GM21825 (cell line): Measurements from ENCODE around the gene TANC1.
"Not testable (repeated sequence)": the region's sequence is repeated elsewhere in the genome, so short reads cannot be mapped to it uniquely, and the experiment has no call there.

Source experiments
- ATAC-seq: cut with Tn5 transposase; IDR thresholded peaks from one replicate; pipeline ENCODE4 v1.9.1; 2021; ENCODE audit warnings: mild to moderate bottlenecking, moderate library complexity; ENCODE audit not compliant: unreplicated experiment

Gene TANC1

DNA sequence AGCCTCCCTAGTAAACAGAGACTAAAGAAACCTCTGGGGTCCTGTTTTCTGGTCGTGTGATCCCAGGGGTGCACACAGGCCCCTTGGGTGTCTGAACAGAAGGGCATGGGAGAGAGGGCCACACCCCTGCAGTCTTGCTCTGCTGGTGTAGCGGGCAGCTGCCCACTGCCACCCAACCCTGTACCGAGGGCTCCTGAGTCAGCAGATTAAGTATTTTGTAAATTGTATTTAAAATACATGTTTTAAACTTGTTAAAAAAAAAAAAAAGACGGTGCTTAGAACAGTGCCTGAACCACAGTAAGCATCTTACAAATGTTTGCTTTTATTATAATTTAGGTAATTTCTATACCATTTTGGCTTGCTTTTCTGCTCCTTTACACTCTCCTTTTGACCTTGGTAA is 113.7 kb downstream of the TANC1 start:
- ATAC-seq = no peak

DNA sequence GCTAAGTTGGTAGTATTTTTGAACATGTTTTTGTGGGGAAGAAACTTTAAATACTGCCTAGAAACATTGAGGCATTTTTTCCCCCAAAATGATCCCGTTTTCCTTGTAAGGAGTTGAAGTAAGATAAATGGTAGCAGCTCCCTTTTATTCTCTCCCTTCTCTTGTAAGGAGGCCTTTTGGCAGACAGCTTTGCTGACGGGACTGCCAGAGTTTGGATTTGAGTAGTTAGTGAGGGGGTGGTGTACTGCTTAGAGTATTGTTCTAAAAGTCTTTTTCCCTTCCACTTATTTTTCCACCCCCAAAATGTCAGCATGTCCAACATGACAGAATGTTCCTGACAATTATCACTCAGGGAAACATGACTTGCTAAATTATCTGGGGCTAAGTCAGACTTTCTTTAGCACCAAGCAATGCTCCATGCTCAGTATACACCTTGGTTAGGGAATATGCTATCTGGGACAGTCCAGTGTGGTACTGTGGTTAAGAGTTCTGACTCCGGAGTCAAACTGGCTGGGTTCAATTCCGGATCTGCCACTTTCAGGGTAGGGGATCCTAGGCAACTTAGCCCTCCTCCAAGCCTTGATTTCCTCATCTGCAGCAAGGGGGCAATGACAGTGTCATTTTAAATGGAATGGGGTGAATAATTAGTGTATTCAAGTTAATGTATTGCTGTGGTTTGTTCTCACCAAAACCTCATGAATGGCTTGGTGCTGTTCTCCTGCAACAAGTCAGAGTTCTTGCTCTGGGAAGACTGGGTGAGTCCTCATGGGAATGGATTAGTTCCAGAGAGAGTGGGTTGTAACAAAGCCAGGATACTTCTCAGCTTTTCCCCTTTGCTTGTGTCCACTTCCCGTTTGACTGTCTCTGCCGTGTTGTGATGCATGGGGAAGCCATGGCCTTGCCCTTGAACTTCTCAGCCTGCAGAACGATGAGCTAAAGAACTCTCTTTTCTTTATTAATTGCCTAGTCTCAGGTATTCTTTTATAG is 116.2 kb downstream of the TANC1 start:
- ATAC-seq = no peak

DNA sequence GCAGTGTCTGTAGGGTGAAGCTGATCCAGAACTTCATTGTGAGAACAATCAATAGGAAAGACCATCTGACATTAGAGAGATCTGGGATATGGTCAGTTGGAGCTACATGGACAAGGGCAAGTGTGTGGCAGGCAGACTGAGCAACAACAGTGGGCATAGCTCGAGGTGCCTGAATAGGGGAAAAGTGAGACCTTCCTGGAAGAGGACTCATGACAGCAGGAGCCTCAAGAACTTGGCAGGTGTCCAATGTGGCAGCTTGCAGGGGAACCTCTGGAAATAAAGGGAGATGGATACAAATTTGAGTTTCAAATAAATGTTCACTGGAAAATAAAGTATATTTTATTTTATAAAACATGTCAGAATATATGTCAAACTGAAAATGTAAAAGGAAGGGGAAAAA is 117.9 kb downstream of the TANC1 start:
- ATAC-seq = no peak

DNA sequence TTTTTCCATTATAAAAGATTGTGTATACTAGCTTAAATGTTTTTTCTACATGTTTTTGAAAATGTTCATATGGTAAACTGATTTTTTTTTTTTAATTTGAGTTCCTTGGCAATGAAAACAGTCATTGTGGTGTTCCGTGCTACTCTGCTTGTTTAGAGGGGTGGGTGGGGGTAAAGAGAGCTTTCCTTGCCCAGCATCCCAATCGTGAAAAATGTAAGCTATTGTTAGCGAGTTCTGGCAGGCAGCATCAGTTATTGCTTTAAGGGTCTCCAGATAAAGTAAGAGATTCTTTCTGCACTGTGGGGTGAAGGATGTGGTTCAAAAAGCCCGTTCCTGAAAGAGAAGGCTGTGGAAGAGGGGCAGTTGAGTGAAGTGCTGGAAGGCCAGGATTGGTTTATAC is 118.4 kb downstream of the TANC1 start:
- ATAC-seq = no peak

DNA sequence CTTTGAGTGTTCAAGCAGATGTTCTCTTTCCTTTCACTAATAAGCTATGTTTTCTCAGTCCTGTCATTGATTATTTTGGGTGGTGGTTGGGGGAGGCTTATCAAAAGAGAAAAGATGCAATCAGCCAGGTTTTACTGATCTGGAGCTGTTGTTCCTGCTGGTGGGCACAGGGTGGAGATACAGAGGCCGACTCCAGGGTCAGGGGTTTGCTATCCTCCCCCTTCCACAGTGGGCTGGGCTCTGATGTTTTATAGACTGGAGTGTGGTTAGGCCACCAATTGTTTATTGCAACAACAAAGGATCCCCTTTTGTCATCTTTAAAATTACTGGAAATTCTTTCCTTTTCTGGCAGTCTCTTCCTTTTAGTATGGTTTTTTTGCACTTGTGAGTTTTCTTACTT is 120.5 kb downstream of the TANC1 start:
- no peak for ATAC-seq

DNA sequence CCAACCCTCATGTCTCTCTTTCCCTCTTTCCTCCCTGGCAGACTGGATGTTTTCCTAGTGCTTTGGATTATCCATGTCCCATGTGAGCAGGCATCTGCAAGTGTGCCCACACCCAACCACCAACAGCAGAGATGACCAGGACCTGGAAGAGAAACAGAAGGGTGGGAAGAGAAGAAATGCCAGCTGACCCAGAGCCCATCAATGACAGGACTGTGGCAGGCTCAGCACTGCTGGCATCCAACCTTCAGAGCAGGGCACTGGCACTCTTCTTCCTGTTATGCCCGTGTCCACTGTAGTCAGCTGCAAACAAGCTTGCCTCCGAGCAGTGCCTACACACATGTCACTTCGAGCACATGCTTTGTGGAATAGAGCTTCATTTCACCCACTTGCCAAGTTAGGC is 121.1 kb downstream of the TANC1 start:
- no peak for ATAC-seq

DNA sequence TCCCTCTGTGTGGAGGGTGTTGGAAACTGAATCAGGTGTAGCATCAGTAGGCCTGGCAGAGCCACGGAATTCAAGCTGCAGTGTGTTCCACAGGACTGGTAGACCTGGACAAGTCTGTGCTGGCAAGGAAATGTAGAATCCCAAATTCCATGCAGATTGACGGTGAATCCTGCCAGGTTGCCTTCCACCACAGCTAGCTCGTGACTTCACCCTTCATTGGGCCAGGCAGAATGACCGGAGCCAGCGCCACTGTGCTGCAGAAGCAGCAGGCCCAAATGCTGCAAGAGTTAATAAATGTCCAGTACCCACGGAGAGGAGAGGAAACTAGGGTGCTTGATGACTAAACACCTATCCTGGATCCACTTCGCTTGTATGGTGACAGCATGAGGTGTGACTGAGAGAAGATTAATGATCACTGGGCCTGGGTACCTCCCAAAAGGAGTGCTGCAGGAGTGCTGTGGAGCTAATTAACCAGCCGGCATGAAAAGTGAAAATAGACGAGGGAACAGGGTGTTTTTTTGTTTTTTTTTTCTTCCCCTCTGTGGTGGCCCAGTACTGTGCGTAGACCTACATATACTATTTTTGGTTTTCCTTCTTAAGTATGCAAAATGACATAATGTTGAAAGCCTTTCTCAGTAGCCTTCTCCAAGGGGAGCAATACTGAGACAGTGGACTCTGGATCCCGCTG is 122.2 kb downstream of the TANC1 start:
- ATAC-seq = no peak

DNA sequence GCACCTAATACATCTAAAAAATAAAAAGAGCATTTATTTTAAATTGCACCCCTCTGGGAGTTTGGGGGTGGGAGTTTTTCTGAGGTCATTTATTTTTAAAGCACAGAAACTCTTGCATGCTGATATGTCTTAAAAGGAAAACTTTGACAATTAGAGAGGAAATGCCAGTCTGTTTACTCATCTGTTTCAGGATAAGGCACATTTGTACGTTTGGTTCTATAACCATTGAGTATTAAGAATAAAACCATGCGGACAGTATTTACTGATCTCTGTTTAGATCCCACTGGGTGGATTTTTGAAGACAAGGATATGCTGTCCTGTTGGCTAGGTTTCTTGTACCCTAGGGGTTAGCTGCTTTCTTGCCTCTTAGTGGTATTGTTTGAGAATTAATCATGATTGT is 122.9 kb downstream of the TANC1 start:
- ATAC-seq = no peak

DNA sequence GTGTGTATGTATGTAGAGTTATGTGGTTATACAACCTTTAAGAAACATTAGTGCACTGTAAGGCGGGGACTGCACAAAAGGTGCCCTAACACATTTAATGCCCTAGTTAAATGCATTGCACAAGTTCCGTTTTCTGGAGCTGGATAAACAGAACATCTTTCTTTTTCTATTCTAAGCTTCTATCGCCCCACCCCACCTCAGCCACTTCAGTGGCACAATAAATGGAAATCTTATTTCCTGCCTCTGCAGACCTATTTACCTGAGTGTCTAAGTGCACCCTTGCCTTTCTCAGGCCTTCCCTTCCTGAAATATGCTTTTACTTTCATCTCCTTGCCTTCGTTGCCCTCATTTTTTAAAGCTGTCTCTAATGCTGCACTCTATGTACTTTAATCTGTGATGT is 123.5 kb downstream of the TANC1 start:
- ATAC-seq = peak; percentile 43

DNA sequence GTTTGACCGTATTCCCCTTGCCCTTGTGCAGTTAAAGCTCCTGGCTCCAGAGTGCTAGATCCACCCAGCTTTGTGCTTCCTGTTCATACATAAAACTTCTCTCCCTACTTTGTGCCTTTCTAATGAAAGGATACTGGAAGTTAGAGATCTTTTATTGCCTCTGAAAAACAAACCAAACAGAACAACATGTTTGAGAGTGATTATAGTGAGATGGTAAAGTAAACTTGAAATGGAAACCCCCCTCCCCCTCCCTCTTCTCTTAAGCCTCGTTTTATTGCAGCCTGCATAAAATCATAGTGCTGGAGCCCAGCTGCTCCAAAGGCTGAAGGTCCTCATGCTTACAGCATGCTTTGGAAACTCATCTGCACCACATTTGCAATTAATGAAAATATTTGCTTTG is 125.1 kb downstream of the TANC1 start:
- no peak for ATAC-seq

DNA sequence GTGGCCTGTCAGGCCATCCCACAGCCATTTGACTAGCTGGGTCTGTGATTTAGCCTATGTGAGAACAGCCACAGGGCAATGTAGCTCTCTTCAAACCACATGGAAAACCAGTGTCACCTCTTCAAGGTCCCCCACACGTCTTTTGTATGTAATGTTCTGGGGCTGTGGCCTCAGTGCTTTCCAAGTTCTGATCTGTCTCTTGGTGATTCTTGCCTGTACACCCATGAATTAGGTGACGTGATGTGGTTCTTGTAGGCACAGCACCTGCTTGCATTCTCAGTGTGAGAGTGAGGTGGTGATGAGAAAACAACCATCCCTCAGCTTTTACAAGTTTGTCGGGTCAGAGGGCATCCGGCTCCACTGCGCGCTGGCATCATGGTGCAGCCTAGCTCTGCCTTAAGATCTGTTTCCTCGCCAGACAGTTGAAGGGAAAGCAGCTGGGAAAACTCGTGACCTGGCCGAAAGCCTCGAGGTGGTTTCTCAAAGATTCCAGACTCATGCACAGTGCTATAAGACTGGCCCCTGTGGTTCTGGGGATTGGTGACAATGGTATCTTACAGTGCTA is 125.8 kb downstream of the TANC1 start:
- no peak for ATAC-seq

DNA sequence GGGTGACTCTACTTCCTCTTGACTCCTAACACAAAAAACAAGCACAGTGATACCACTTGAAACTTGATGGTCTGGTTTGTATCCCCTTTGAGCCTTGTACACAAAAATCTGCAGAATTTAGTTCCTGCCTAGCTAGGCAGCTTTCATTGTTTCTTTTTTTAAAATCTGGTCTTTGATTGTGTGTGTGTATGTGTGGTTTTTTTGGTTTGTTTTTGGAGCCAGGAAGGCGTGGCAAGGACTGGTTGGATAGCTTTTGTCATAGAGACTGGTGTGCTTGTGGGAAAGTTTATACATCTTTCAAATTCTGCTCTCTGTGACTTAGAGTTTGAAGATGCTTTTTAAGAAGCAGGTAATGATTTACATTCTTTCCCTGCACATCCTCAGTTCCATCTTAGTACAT is 127.4 kb downstream of the TANC1 start:
- ATAC-seq = no peak

DNA sequence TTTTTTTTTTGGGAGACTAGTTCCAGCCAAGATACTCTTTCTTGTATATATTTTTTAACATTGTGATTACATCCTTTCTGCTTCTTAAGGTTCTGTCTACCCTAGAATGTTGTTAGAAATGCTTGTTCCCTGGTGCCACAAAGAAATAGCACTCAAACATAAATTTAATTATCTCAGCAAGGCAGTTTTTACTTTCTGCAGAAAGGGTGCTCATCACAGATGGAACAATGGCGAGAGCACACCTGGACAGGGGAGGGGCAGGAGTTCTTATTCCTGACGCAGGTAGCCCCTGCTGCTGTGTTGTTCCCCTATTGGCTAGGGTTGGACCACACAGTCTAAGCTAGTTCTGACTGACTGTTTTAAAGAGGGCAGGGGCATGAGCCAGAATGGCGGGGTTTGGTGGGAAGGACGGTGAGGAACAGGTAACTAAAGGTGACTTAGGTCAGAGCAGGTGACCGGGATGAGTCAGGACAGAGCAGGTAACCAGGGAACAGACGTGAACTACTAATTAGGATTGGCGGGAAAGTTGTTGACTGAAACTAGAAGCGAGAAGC is 127.9 kb downstream of the TANC1 start:
- not testable (repeated sequence) for ATAC-seq

DNA sequence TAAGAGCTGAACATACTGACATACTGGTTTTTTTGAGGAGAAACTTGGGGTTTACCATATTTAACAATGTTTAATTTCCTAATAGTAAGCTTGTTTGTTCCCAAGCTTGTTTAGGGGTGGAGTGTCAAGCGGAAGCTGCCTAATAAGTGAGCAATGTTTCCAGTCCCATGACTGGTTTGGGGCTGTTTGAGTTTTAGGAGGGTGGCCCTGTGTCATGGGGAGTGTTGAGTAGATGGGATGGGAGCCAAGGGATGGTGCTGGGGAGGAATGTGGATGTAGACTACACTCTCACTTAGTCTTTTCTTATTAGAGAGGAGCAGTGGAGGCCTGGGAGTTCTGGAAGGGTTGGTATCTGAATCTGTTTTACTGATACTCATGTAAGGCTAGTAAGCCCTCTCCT is 128.5 kb downstream of the TANC1 start:
- ATAC-seq = no peak

DNA sequence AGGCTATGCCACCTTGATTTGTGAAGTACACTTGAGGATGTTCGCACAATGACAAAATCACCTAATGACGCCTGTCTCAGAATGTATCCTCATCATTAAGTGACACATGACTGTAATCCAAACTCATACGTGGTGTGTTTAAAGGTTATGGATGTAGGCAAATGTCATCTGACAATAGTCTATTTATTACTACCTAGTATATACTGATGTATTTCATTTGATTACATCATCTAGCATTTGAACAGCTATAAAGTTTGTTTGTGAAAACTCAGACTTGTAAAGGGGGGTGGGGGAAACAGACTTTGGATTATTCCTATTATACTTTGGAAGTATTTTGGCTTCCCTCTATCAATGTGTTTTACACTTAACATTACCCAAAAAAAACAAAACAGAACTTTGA is 129.9 kb downstream of the TANC1 start:
- ATAC-seq = no peak

DNA sequence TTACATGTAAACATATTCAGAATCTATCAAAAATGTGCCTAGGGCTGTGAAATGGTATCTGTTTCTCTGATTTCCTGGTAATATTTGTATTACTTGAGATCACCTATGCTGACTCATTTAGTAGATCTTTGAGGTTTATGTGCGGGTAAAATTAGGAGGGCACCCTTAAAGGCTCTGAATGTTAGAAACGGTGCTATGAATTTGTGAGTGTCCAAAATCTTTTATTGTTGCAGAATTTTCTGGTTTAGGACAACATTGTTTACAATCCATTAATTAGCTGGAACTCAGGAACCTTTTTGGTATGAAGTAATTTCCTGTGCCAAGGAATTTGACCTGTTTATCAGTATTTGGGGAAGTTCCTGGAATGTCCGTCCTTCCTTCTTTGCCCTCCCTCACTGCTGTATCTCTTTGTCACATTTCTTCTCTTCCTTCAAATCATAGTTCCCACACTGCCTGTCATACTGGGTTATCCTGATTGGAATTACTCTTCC is 130.5 kb downstream of the TANC1 start:
- ATAC-seq = no peak

DNA sequence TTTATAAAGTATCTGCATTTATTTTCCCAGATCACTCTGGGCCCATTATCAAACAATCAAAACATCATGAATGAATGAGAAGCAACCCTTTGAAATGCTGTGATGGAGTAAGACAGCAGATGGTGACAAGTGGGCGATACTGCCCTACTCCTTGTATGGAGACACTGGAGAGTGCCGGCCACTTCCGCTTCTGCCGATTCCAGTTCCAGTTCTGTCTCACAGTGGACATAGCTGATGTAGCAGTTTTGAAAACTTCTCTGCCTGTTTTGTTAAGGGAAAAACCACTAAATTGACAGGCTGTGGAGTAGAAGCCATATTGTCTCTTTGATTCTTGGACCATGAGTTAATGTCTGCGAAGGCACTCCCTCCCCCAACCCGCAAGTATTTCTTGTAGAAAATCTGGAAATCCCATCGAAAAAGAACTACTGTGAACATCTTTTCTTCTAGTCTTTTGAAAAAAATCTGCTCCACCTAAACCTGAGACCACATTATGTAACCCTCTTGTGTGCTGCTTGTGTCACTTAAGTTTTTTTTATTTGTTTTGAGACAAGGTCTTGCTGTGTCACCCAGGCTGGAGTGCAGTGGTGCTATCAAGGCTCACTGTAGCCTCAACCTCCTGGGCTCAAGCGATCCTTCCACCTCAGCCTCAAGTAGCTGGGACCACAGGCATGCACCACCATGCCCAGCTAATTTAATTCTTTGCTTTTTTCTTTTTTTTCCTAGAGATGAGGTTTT is 133.5 kb downstream of the TANC1 start:
- no peak for ATAC-seq

DNA sequence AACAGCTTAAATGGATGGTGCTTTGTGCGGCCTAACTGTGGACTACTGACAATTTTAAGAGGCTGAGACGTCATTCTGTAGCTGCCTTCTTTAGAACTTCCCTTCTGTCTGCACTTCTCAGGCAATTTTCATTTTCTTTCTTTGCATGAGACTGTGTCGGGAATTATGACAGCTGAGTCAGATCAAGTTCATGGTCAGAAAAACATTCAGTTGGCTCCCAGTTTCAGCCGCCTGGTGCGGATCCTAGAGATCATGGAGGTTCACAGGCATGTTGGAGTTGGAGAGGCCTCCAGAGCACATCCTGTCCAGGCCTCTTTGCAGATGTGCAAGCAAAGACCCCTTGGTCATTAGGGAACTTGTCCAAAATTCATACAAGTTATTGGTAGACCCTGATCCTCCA is 135.0 kb downstream of the TANC1 start:
- no peak for ATAC-seq

DNA sequence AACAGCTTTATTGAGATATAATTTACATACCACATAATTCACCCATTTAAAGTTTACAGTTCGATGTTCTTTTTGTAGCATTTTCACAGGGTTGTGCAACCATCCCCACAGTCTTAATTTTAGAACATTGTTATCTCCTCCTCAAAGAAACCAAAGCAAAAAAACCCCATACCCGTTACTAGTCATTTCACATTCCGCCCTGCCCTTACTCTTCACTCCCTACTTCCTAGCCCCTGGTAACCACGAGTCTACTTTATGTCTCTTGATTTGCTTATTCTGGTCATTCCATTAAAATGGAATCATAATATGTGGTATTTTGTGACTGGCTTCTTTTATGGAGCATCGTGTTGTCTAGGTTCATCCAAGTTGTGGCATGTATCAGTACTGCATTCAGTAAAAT is 137.7 kb downstream of the TANC1 start:
- no peak for ATAC-seq

DNA sequence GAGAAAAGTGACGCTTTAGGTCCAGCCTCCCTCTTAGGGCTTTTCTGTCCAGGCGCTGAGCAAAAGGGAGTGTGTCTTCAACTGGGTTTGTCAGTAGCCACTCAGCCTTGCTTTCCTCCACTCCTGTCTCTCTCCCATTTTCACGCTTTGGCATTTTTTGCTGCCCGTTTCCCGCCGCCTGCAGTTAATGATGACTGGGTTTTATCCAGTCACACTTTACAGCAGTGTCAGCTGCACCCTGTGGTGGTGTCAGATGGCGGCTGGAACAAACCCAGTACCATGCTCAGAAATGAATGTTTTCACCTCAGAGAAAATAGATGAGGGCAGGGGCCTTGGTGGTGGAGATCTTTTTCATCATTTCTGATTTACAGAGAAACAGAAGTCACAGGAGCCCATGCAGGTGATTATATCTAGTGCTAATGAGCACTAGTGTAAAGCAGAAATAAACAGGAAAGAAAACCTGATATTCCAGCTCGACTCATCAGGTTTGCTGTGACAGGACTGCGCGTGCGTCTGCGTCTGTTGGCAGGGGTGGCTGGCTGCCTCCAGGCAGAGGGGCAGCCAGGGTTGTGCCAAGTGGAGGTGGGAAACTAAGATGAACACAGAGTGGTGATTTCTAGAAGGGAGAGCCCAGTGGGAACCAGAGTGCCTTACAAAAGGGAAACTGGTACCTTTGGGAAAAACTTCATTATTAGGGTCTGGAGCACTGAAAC is 139.9 kb downstream of the TANC1 start:
- ATAC-seq = no peak
